AG04449 (cell line): ENCODE measurements around the gene PDXP.

Experiments used
- CTCF ChIA-PET: fragments of 350-600 bp; formaldehyde crosslinking; extraction: SDS; loops from one replicate; lab custom pipeline; 2021; ENCODE audit warnings: antibody characterized with exemption; lab: Yijun Ruan, JAX
- POLR2A ChIA-PET: fragments of 400-600, 350-600 bp; formaldehyde crosslinking; extraction: SDS; loops from one replicate; lab custom pipeline; 2020; ENCODE audit warnings: antibody characterized with exemption, inconsistent platforms; lab: Yijun Ruan, JAX
- DNase-seq: peaks from one replicate; pipeline ENCODE4 v3.0.0-alpha.2; 2010; ENCODE audit warnings: low read depth, low spot score
- H3K4me3 ChIP-seq: 2 replicates; pipeline ENCODE4 v1.5.1; 2011; ENCODE audit warnings: low read depth, mild to moderate bottlenecking, control low read depth, low read length
- CTCF ChIP-seq: IDR thresholded peaks from one replicate; pipeline ENCODE4 v1.5.1; 2011; ENCODE audit warnings: mild to moderate bottlenecking, moderate library complexity, low read length, control low read depth, inconsistent platforms; ENCODE audit not compliant: insufficient read depth; ENCODE audit errors: missing control alignments

PDXP gene

GRCh38 chr22:37626144-37626543 is 32.4 kb upstream of the PDXP start:
- no peak for DNase-seq
- H3K4me3 ChIP-seq, result no peak overlapping the region
- ChIA-PET POLR2A (interaction anchor here (1.8 kb wide), 1 partner anchor 55 kb away, joined by 5 read pairs; no protein-coding TSS in a partner anchor), CTCF (interaction anchor here (0.7 to 29.4 kb wide), 13 partner anchors 10 to 192 kb away, joined by 3 to 454 read pairs (median 3); partner anchors contain the start of genes PDXP and SH3BP1)
- TF ChIP-seq CTCF, result no peak

- ChIA-PET POLR2A (interaction anchor here (1.1 kb wide), 1 partner anchor 49 kb away, joined by 6 read pairs; the partner anchor contains the start of gene LGALS1), CTCF (interaction anchor here (0.7 to 29.4 kb wide), 11 partner anchors 11 to 165 kb away, joined by 3 to 454 read pairs (median 4); partner anchors contain the start of genes PDXP and SH3BP1)
- H3K4me3 ChIP-seq, result no peak overlapping the region
- DNase-seq, result no peak
- TF ChIP-seq CTCF, result no peak
Observed at GRCh38 chr22:37626556-37627075, 31.9 kb upstream of the PDXP start.

- POLR2A ChIA-PET, result interaction anchor here (0.6 to 1.5 kb wide), 3 partner anchors 10 to 48 kb away, joined by 3 to 6 read pairs (median 3); partner anchors contain the start of gene LGALS1
- no peak overlapping the region for H3K4me3 ChIP-seq
- no peak for DNase-seq
- TF ChIP-seq CTCF, result no peak
- CTCF ChIA-PET, result interaction anchor here (0.8 to 29.4 kb wide), 8 partner anchors 12 to 165 kb away, joined by 3 to 454 read pairs (median 4); partner anchors contain the start of gene SH3BP1
Observed at GRCh38 chr22:37627121-37627520, 31.4 kb upstream of the PDXP start.

- no peak overlapping the region for H3K4me3 ChIP-seq
- ChIA-PET CTCF (interaction anchor here (0.8 to 29.4 kb wide), 6 partner anchors 11 to 166 kb away, joined by 3 to 454 read pairs (median 4); partner anchors contain the start of gene SH3BP1), POLR2A (interaction anchor here (0.6 to 1.5 kb wide), 3 partner anchors 9 to 48 kb away, joined by 3 to 6 read pairs (median 3); partner anchors contain the start of gene LGALS1)
- TF ChIP-seq CTCF, result no peak
- no peak for DNase-seq
Observed at GRCh38 chr22:37627545-37627944, 31.0 kb upstream of the PDXP start.

GRCh38 chr22:37628830-37629229 is 29.7 kb upstream of the PDXP start:
- CTCF ChIA-PET, result interaction anchor here (1.2 to 29.4 kb wide), 4 partner anchors 9 to 164 kb away, joined by 3 to 454 read pairs (median 4); partner anchors contain the start of gene SH3BP1
- POLR2A ChIA-PET, result interaction anchor here (1.1 to 1.5 kb wide), 2 partner anchors 8 to 9 kb away, joined by 3 read pairs; no protein-coding TSS in a partner anchor
- no peak for DNase-seq
- no peak overlapping the region for H3K4me3 ChIP-seq
- no peak for TF ChIP-seq CTCF

GRCh38 chr22:37629928-37630327 is 28.6 kb upstream of the PDXP start:
- no peak overlapping the region for H3K4me3 ChIP-seq
- TF ChIP-seq CTCF, result no peak
- DNase-seq, result no peak
- ChIA-PET CTCF (interaction anchor here (0.7 to 29.4 kb wide), 5 partner anchors 6 to 91 kb away, joined by 3 to 454 read pairs (median 333); partner anchors contain the start of genes LGALS1, NOL12 and SH3BP1), POLR2A (interaction anchor here (2.1 to 4.7 kb wide), 2 partner anchors 46 to 51 kb away, joined by 6 to 18 read pairs; partner anchors contain the start of gene LGALS1)
